GM03348 (cell line): Measurements from ENCODE around the gene FOXO1.

Experiments used
- DNase-seq: peaks from one replicate; pipeline ENCODE4 v3.0.0; 2012; ENCODE audit warnings: low spot score

Gene FOXO1

GRCh38 chr13:40604135-40604534, 62.3 kb downstream of the FOXO1 start:
- no peak for DNase-seq

- no peak for DNase-seq
These were observed 66.2 kb downstream of the FOXO1 start for GRCh38 chr13:40600149-40600751.

GRCh38 chr13:40599747-40600146, 66.7 kb downstream of the FOXO1 start:
- no peak for DNase-seq

- no peak for DNase-seq
These were observed 67.3 kb downstream of the FOXO1 start for GRCh38 chr13:40599124-40599523.

GRCh38 chr13:40598569-40598968, 67.9 kb downstream of the FOXO1 start:
- no peak for DNase-seq

- DNase-seq: no peak
These were observed 68.6 kb downstream of the FOXO1 start for GRCh38 chr13:40597735-40598365.

GRCh38 chr13:40596484-40596883, 70.0 kb downstream of the FOXO1 start:
- DNase-seq: no peak

- peak; percentile 35 for DNase-seq
These were observed 70.7 kb downstream of the FOXO1 start for GRCh38 chr13:40595693-40596092.

GRCh38 chr13:40592035-40592434, 74.4 kb downstream of the FOXO1 start:
- no peak for DNase-seq

GRCh38 chr13:40591091-40591490, 75.3 kb downstream of the FOXO1 start:
- DNase-seq: no peak

- DNase-seq: no peak
These were observed 76.2 kb downstream of the FOXO1 start for GRCh38 chr13:40590112-40590862.

GRCh38 chr13:40589285-40590109, 76.9 kb downstream of the FOXO1 start:
- DNase-seq: peak; percentile 68

- no peak for DNase-seq
These were observed 78.3 kb downstream of the FOXO1 start for GRCh38 chr13:40588101-40588500.

GRCh38 chr13:40586886-40587565, 79.4 kb downstream of the FOXO1 start:
- no peak for DNase-seq

GRCh38 chr13:40585911-40586471, 80.5 kb downstream of the FOXO1 start:
- DNase-seq: no peak

GRCh38 chr13:40583738-40584137, 82.7 kb downstream of the FOXO1 start:
- no peak for DNase-seq

- no peak for DNase-seq
These were observed 83.9 kb downstream of the FOXO1 start for GRCh38 chr13:40582531-40582930.

GRCh38 chr13:40581277-40581579, 85.2 kb downstream of the FOXO1 start:
- DNase-seq: no peak

GRCh38 chr13:40580566-40581276, 85.7 kb downstream of the FOXO1 start:
- no peak for DNase-seq

- DNase-seq: no peak
These were observed 86.9 kb downstream of the FOXO1 start for GRCh38 chr13:40579535-40579934.

- DNase-seq: no peak
These were observed 88.4 kb downstream of the FOXO1 start for GRCh38 chr13:40578055-40578454.
